ENCODE measurements around the gene TNPO1. TPM values are rescaled to one million over a fixed set of nuclear protein-coding genes. Genes with fewer than 3 reads are reported as not detected.
A peak's percentile ranks its signal among the peaks of the same experiment; 100 is the strongest.

TNPO1 gene
- total and polyA plus RNA-seq, 4 donors: 5.7 to 95.8 (median 29.2) TPM

GRCh38 chr5:72841756-72842535 lies 25.5 kb downstream of the TNPO1 start:
- Histone ChIP-seq H3K4me1 (ENCODE audit: control insufficient read depth in 4 of 4, insufficient read depth in 4 of 4, low read length in 3 of 4) (peaks cover 0 to 2% (median under 1%) of the 10 kb centered on the region in 4 donors), H3K4me3 (ENCODE audit: low read depth in 1 of 3, low read length in 3 of 3) (no peak overlapping the region), H3K36me3 (ENCODE audit: control insufficient read depth in 4 of 4, insufficient read depth in 3 of 4, low read depth in 1 of 4, low read length in 3 of 4) (no peaks in the 10 kb centered on the region), H3K27me3 (ENCODE audit: control insufficient read depth in 4 of 4, insufficient read depth in 4 of 4, low read length in 3 of 4) (no peaks in the 10 kb centered on the region), H3K9me3 (ENCODE audit: control insufficient read depth in 4 of 4, low read length in 3 of 4) (no peaks in the 10 kb centered on the region), H3K27ac (ENCODE audit: low read depth in 1 of 2, low read length in 2 of 2) (no peak overlapping the region), H3K9ac (ENCODE audit: low read depth in 1 of 2, low read length in 2 of 2) (no peak overlapping the region)
- TF ChIP-seq YY1 (IDR thresholded peaks at IDR 0.05): no peak
- TF ChIP-seq, protein P1, sequence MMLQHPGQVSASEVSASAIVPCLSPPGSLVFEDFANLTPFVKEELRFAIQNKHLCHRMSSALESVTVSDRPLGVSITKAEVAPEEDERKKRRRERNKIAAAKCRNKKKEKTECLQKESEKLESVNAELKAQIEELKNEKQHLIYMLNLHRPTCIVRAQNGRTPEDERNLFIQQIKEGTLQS (IDR thresholded peaks at IDR 0.05): no peak
- 99% methylated on average over 1 of the region's 1 CpG for WGBS
- no peak for DNase-seq (ENCODE audit: low spot score)

GRCh38 chr5:72842816-72843215 lies 26.4 kb downstream of the TNPO1 start:
- Histone ChIP-seq H3K36me3 (ENCODE audit: control insufficient read depth in 4 of 4, insufficient read depth in 3 of 4, low read depth in 1 of 4, low read length in 3 of 4) (no peaks in the 10 kb centered on the region), H3K4me3 (ENCODE audit: low read depth in 1 of 3, low read length in 3 of 3) (no peak overlapping the region), H3K9me3 (ENCODE audit: control insufficient read depth in 4 of 4, low read length in 3 of 4) (no peaks in the 10 kb centered on the region), H3K4me1 (ENCODE audit: control insufficient read depth in 4 of 4, insufficient read depth in 4 of 4, low read length in 3 of 4) (peaks cover 2 to 9% (median 4%) of the 10 kb centered on the region in 4 donors), H3K27me3 (ENCODE audit: control insufficient read depth in 4 of 4, insufficient read depth in 4 of 4, low read length in 3 of 4) (no peaks in the 10 kb centered on the region), H3K9ac (ENCODE audit: low read depth in 1 of 2, low read length in 2 of 2) (no peak overlapping the region), H3K27ac (ENCODE audit: low read depth in 1 of 2, low read length in 2 of 2) (no peak overlapping the region)
- TF ChIP-seq HNF4A (conservative IDR thresholded peaks at IDR 0.05) (no peak), GABPA (IDR thresholded peaks at IDR 0.05 in 1 of 2, conservative IDR thresholded peaks at IDR 0.05 in 1 of 2) (no peak), JUND (IDR thresholded peaks at IDR 0.05) (no peak), RAD21 (IDR thresholded peaks at IDR 0.05) (peak; percentile 22 to 41)
- no peak for DNase-seq (ENCODE audit: low spot score)

DNA sequence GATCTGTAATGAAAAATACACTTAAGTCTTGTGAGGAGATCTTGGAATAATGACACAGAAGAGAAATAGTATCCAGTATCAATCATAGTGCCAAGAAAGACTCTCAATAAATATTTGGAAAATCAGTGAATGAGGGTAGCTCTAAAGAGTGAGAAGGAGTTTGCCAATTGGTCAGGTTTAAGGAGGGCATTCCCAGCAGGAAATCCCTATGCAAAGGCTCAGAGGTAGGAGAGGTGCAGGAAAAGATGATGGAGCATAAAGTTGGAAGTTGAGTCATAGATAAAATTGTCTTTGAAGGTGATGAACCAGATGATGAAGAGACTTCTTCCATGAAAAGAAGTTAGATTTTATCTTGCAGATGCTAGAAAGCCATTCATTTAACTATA lies 27.8 kb downstream of the TNPO1 start:
- Histone ChIP-seq H3K9me3 (ENCODE audit: control insufficient read depth in 4 of 4, low read length in 3 of 4) (no peaks in the 10 kb centered on the region), H3K36me3 (ENCODE audit: control insufficient read depth in 4 of 4, insufficient read depth in 3 of 4, low read depth in 1 of 4, low read length in 3 of 4) (no peaks in the 10 kb centered on the region), H3K9ac (ENCODE audit: low read depth in 1 of 2, low read length in 2 of 2) (no peak overlapping the region), H3K27me3 (ENCODE audit: control insufficient read depth in 4 of 4, insufficient read depth in 4 of 4, low read length in 3 of 4) (no peaks in the 10 kb centered on the region), H3K4me3 (ENCODE audit: low read depth in 1 of 3, low read length in 3 of 3) (no peak overlapping the region), H3K4me1 (ENCODE audit: control insufficient read depth in 4 of 4, insufficient read depth in 4 of 4, low read length in 3 of 4) (peaks cover 2 to 14% (median 8%) of the 10 kb centered on the region in 4 donors), H3K27ac (ENCODE audit: low read depth in 1 of 2, low read length in 2 of 2) (no peak overlapping the region)
- TF ChIP-seq NR2F2 (IDR thresholded peaks at IDR 0.05) (no peak), FOXA2 (IDR thresholded peaks at IDR 0.05) (no peak), TAF1 (conservative IDR thresholded peaks at IDR 0.05) (no peak), RAD21 (IDR thresholded peaks at IDR 0.05) (no peak), FOXA1 (IDR thresholded peaks at IDR 0.05) (no peak), JUND (IDR thresholded peaks at IDR 0.05) (no peak)
- TF ChIP-seq, protein P2, sequence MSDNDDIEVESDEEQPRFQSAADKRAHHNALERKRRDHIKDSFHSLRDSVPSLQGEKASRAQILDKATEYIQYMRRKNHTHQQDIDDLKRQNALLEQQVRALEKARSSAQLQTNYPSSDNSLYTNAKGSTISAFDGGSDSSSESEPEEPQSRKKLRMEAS (IDR thresholded peaks at IDR 0.05): no peak
- no peak for DNase-seq (ENCODE audit: low spot score)

GRCh38 chr5:72845889-72846288 lies 29.4 kb downstream of the TNPO1 start:
- H3K9me3 ChIP-seq (ENCODE audit: control insufficient read depth in 4 of 4, low read length in 3 of 4): no peaks in the 10 kb centered on the region
- H3K9ac ChIP-seq (ENCODE audit: low read depth in 1 of 2, low read length in 2 of 2): no peak overlapping the region
- no peak for DNase-seq (ENCODE audit: low spot score)
- no peaks in the 10 kb centered on the region for H3K27me3 ChIP-seq (ENCODE audit: control insufficient read depth in 4 of 4, insufficient read depth in 4 of 4, low read length in 3 of 4)
- WGBS: 84% methylated on average over 2 of the region's 2 CpGs
- no peak for TF ChIP-seq TAF1 (conservative IDR thresholded peaks at IDR 0.05)
- TF ChIP-seq NR2F2 (IDR thresholded peaks at IDR 0.05): no peak
- TF ChIP-seq FOXA2 (IDR thresholded peaks at IDR 0.05): no peak
- TF ChIP-seq SP1 (IDR thresholded peaks at IDR 0.05): no peak
- TF ChIP-seq GABPA (IDR thresholded peaks at IDR 0.05 in 1 of 2, conservative IDR thresholded peaks at IDR 0.05 in 1 of 2): no peak
- TF ChIP-seq HNF4G (IDR thresholded peaks at IDR 0.05): no peak
- TF ChIP-seq EGR1 (IDR thresholded peaks at IDR 0.05; ENCODE audit: low read depth in 2 of 2): no peak
- no peak for TF ChIP-seq RXRA (IDR thresholded peaks at IDR 0.05)
- no peak for TF ChIP-seq CTCF (IDR thresholded peaks at IDR 0.05; ENCODE audit: low read depth, low read length, missing input control)
- TF ChIP-seq ZBTB33 (IDR thresholded peaks at IDR 0.05): no peak
- H3K36me3 ChIP-seq (ENCODE audit: control insufficient read depth in 4 of 4, insufficient read depth in 3 of 4, low read depth in 1 of 4, low read length in 3 of 4): no peaks in the 10 kb centered on the region
- H3K27ac ChIP-seq (ENCODE audit: low read depth in 1 of 2, low read length in 2 of 2): no peak overlapping the region
- H3K4me1 ChIP-seq (ENCODE audit: control insufficient read depth in 4 of 4, insufficient read depth in 4 of 4, low read length in 3 of 4): peaks cover 2 to 22% (median 19%) of the 10 kb centered on the region in 4 donors
- H3K4me3 ChIP-seq (ENCODE audit: low read depth in 1 of 3, low read length in 3 of 3): no peak overlapping the region
